ENCODE data around the gene SFRP4. TPM values are rescaled to one million over a fixed set of nuclear protein-coding genes. Genes with fewer than 3 reads are reported as not detected.

The SFRP4 gene
- total and polyA plus RNA-seq, 2 donors from 2014 or later: 1.5 to 6.8 TPM

GRCh38 chr7:37899712-37900247, 16.8 kb downstream of the SFRP4 start:
- no peaks in the 10 kb centered on the region for H3K9me3 ChIP-seq (ENCODE audit: control insufficient read depth in 2 of 3, insufficient read depth in 1 of 3, low read length in 3 of 3)
- H3K4me1 ChIP-seq (ENCODE audit: control insufficient read depth in 2 of 3, insufficient read depth in 2 of 3, low read depth in 1 of 3, low read length in 3 of 3): peaks cover 2 to 12% (median 4%) of the 10 kb centered on the region in 3 donors
- H3K27ac ChIP-seq (ENCODE audit: low read depth in 2 of 2, low read length in 2 of 2): no peak overlapping the region
- TF ChIP-seq CTCF (IDR thresholded peaks at IDR 0.05; ENCODE audit: borderline replicate concordance, extremely low read depth, insufficient read depth): no peak
- no peak overlapping the region for H3K4me3 ChIP-seq (ENCODE audit: low read length in 3 of 3)
- H3K27me3 ChIP-seq (ENCODE audit: control insufficient read depth, insufficient read depth, low read length): no peaks in the 10 kb centered on the region
- no peaks in the 10 kb centered on the region for H3K36me3 ChIP-seq (ENCODE audit: control insufficient read depth in 2 of 3, insufficient read depth in 3 of 3, low read length in 3 of 3)
- no peak overlapping the region for H3K9ac ChIP-seq (ENCODE audit: low read length in 3 of 3)
- FAIRE-seq (peak; percentile 87), DNase-seq (peak in 2 of 5 donors; percentile 50 to 67)
- intact Hi-C loops (cut with DNase I): loop anchor here (10.0 kb wide), 1 partner anchor 215 kb away; no protein-coding TSS in a partner anchor

- intact Hi-C loops (cut with DNase I): no loop called here
- TF ChIP-seq CTCF (IDR thresholded peaks at IDR 0.05; ENCODE audit: borderline replicate concordance, extremely low read depth, insufficient read depth): no peak
- H3K9me3 ChIP-seq (ENCODE audit: control insufficient read depth in 2 of 3, insufficient read depth in 1 of 3, low read length in 3 of 3): no peaks in the 10 kb centered on the region
- no peaks in the 10 kb centered on the region for H3K27me3 ChIP-seq (ENCODE audit: control insufficient read depth, insufficient read depth, low read length)
- DNase-seq: no peak
- H3K36me3 ChIP-seq (ENCODE audit: control insufficient read depth in 2 of 3, insufficient read depth in 3 of 3, low read length in 3 of 3): no peaks in the 10 kb centered on the region
- no peak overlapping the region for H3K27ac ChIP-seq (ENCODE audit: low read depth in 2 of 2, low read length in 2 of 2)
- no peaks in the 10 kb centered on the region for H3K4me1 ChIP-seq (ENCODE audit: control insufficient read depth in 2 of 3, insufficient read depth in 2 of 3, low read depth in 1 of 3, low read length in 3 of 3)
- H3K4me3 ChIP-seq (ENCODE audit: low read length in 3 of 3): no peak overlapping the region
- no peak overlapping the region for H3K9ac ChIP-seq (ENCODE audit: low read length in 3 of 3)
- no peak for FAIRE-seq
Observed at GRCh38 chr7:37894671-37895070, 21.9 kb downstream of the SFRP4 start.

GRCh38 chr7:37893359-37893758, 23.3 kb downstream of the SFRP4 start:
- no peak overlapping the region for H3K9ac ChIP-seq (ENCODE audit: low read length in 3 of 3)
- no peak overlapping the region for H3K4me3 ChIP-seq (ENCODE audit: low read length in 3 of 3)
- H3K4me1 ChIP-seq (ENCODE audit: control insufficient read depth in 2 of 3, insufficient read depth in 2 of 3, low read depth in 1 of 3, low read length in 3 of 3): no peaks in the 10 kb centered on the region
- H3K36me3 ChIP-seq (ENCODE audit: control insufficient read depth in 2 of 3, insufficient read depth in 3 of 3, low read length in 3 of 3): no peaks in the 10 kb centered on the region
- FAIRE-seq (no peak), DNase-seq (no peak)
- H3K27me3 ChIP-seq (ENCODE audit: control insufficient read depth, insufficient read depth, low read length): no peaks in the 10 kb centered on the region
- no peak for TF ChIP-seq CTCF (IDR thresholded peaks at IDR 0.05; ENCODE audit: borderline replicate concordance, extremely low read depth, insufficient read depth)
- no peak overlapping the region for H3K27ac ChIP-seq (ENCODE audit: low read depth in 2 of 2, low read length in 2 of 2)
- no peaks in the 10 kb centered on the region for H3K9me3 ChIP-seq (ENCODE audit: control insufficient read depth in 2 of 3, insufficient read depth in 1 of 3, low read length in 3 of 3)
- intact Hi-C loops (cut with DNase I): no loop called here

- FAIRE-seq (no peak), DNase-seq (no peak)
- intact Hi-C loops (cut with DNase I): no loop called here
- H3K9me3 ChIP-seq (ENCODE audit: control insufficient read depth in 2 of 3, insufficient read depth in 1 of 3, low read length in 3 of 3): peaks cover 0 to 4% (median 0%) of the 10 kb centered on the region in 3 donors
- no peaks in the 10 kb centered on the region for H3K4me1 ChIP-seq (ENCODE audit: control insufficient read depth in 2 of 3, insufficient read depth in 2 of 3, low read depth in 1 of 3, low read length in 3 of 3)
- no peak overlapping the region for H3K27ac ChIP-seq (ENCODE audit: low read depth in 2 of 2, low read length in 2 of 2)
- no peaks in the 10 kb centered on the region for H3K36me3 ChIP-seq (ENCODE audit: control insufficient read depth in 2 of 3, insufficient read depth in 3 of 3, low read length in 3 of 3)
- no peak overlapping the region for H3K9ac ChIP-seq (ENCODE audit: low read length in 3 of 3)
- TF ChIP-seq CTCF (IDR thresholded peaks at IDR 0.05; ENCODE audit: borderline replicate concordance, extremely low read depth, insufficient read depth): no peak
- no peak overlapping the region for H3K4me3 ChIP-seq (ENCODE audit: low read length in 3 of 3)
- no peaks in the 10 kb centered on the region for H3K27me3 ChIP-seq (ENCODE audit: control insufficient read depth, insufficient read depth, low read length)
Observed at GRCh38 chr7:37882086-37882485, 34.5 kb downstream of the SFRP4 start.

Data from kidney (tissue), 14 donors.